Hepatocyte (in vitro differentiated cells): ENCODE data around the gene ITGBL1. TPM values are rescaled to one million over a fixed set of nuclear protein-coding genes. Genes with fewer than 3 reads are reported as not detected.

Experiments
- DNase-seq: peaks from one replicate; pipeline ENCODE4 v3.0.0-alpha.2; 2016; ENCODE audit warnings: low spot score
- H2AFZ ChIP-seq: fragments of 200-600 bp; sonication (generic); 2 replicates; pipeline ENCODE4 v1.6.0; 2016; ENCODE audit warnings: antibody characterized with exemption, mild to moderate bottlenecking
- H3K27ac ChIP-seq: fragments of 200-600 bp; sonication (generic); 2 replicates; pipeline ENCODE4 v1.5.1; 2016; ENCODE audit warnings: mild to moderate bottlenecking
- H3K27me3 ChIP-seq: fragments of 200-600 bp; sonication (generic); 2 replicates; pipeline ENCODE4 v1.6.1; 2016
- H3K36me3 ChIP-seq: fragments of 200-600 bp; sonication (generic); replicated peaks from 2 replicates; pipeline ENCODE4 v1.5.1; 2016; ENCODE audit warnings: low read depth; ENCODE audit not compliant: insufficient read depth
- H3K4me1 ChIP-seq: fragments of 200-600 bp; sonication (generic); 2 replicates; pipeline ENCODE4 v1.5.1; 2016; ENCODE audit warnings: mild to moderate bottlenecking, moderate library complexity; ENCODE audit not compliant: insufficient read depth
- H3K4me2 ChIP-seq: fragments of 200-600 bp; sonication (generic); 2 replicates; pipeline ENCODE4 v1.6.0; 2016
- H3K4me3 ChIP-seq: fragments of 200-600 bp; sonication (generic); 2 replicates; pipeline ENCODE4 v1.5.1; 2016; ENCODE audit warnings: mild to moderate bottlenecking
- H3K79me2 ChIP-seq: fragments of 200-600 bp; sonication (generic); 2 replicates; pipeline ENCODE4 v1.6.0; 2017; ENCODE audit warnings: mild to moderate bottlenecking
- H3K9me2 ChIP-seq: fragments of 200-600 bp; sonication (generic); replicated peaks from 2 replicates; pipeline ENCODE4 v1.6.0; 2017; ENCODE audit warnings: mild to moderate bottlenecking; ENCODE audit not compliant: insufficient read depth
- H3K9me3 ChIP-seq: fragments of 200-600 bp; sonication (generic); 2 replicates; pipeline ENCODE4 v1.5.1; 2016; ENCODE audit warnings: low read depth, mild to moderate bottlenecking
- H4K20me1 ChIP-seq: fragments of 200-600 bp; sonication (generic); 2 replicates; pipeline ENCODE4 v1.6.0; 2016; ENCODE audit warnings: mild to moderate bottlenecking; ENCODE audit not compliant: insufficient read depth, poor library complexity, severe bottlenecking
- CTCF ChIP-seq: fragments of 200-600 bp; sonication (generic); IDR thresholded peaks from 2 replicates; pipeline ENCODE4 v1.5.1; 2016; ENCODE audit warnings: antibody characterized with exemption, mild to moderate bottlenecking; ENCODE audit not compliant: poor library complexity
- EZH2 ChIP-seq: fragments of 200-600 bp; sonication (generic); IDR thresholded peaks from 2 replicates; pipeline ENCODE4 v1.6.1; 2016; ENCODE audit warnings: antibody characterized with exemption, mild to moderate bottlenecking, borderline replicate concordance
- EZH2phosphoT487 ChIP-seq: fragments of 200-600 bp; sonication (generic); IDR thresholded peaks from one replicate; pipeline ENCODE4 v1.6.1; 2018; ENCODE audit warnings: antibody characterized with exemption, mild to moderate bottlenecking, low read depth, moderate library complexity; ENCODE audit not compliant: unreplicated experiment, severe bottlenecking
- WGBS: methylation state at CpG from one replicate; pipeline ENCODE4 v1.1.6; 2016; ENCODE audit warnings: low lambda C conversion rate; ENCODE audit errors: missing lambda C conversion rate; 5-methylcytosine and 5-hydroxymethylcytosine counted together
- polyA plus RNA-seq: library from polyadenylated mRNA; unstranded; fragments of >200 nt; fragmentation: Nextera tagmentation; extraction: Ambion mirVana; gene quantifications from 2 replicates; pipeline ENCODE4 v1.2.1, GENCODE V29; 2016
- total RNA-seq: library from RNA; depleted of rRNA; stranded (reverse); fragments of >200 nt; gene quantifications from 2 replicates; pipeline ENCODE4 v1.2.3, GENCODE V29; 2014

The ITGBL1 gene
- total and polyA plus RNA-seq, 2 experiments from 2014 or later, result 0.33 TPM; not detected in 1

DNA sequence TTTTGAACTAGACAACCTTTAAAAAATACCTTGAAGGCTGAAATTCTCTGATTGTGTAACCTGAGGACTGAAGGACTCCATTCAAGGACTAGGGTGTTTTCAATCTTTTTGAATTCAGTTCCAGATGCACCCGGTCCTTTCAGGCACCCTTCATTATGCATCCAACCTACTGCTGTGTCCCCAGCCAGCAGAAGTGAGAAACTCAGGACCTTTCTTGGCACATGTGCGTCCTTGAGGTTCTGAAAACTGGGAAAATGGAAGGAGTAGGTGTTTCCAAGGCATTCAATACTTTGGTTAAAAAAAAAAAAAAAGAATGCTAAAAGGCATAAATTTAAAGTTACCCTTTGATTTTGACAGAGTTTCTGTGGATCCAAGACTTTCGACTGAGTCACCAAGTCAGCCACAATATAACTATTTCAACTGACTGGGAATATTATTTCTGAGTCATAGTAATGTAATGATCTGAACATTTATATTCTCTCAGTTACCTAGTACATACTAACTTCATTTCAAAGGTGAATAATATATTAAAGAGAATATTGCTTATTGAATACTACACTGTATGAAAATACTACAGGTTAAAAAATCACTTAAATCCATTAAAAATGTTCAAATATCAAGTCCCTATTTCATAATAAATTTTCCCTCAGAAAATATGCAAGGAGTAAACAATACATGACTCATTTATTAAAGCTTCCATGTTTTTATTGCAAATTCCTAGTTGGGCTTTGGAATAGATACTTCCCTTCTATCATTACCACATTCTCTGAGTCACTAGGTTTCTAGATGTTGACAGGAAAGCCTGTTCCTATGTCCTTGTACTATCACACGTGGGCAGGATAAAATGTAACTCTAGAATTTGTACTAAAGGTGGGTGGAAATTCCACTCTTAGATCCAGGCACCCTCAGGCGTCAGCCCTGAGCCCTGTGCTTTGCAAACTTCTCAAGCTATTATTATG lies 2.4 kb upstream of the ITGBL1 start:
- 65% methylated on average over 5 of the region's 5 CpGs for WGBS
- no peak for DNase-seq
- H3K4me1 ChIP-seq, result no peaks in the 10 kb centered on the region
- TF ChIP-seq CTCF, result no peak
- H4K20me1 ChIP-seq, result no peaks in the 10 kb centered on the region
- H3K4me3 ChIP-seq, result no peak overlapping the region
- H3K27ac ChIP-seq, result no peak overlapping the region
- H2AFZ ChIP-seq, result no peak overlapping the region
- H3K4me2 ChIP-seq, result no peak overlapping the region
- H3K79me2 ChIP-seq, result no peaks in the 10 kb centered on the region
- no peaks in the 10 kb centered on the region for H3K9me2 ChIP-seq
- H3K9me3 ChIP-seq, result no peaks in the 10 kb centered on the region
- H3K36me3 ChIP-seq, result no peaks in the 10 kb centered on the region
- no peaks in the 10 kb centered on the region for H3K27me3 ChIP-seq

DNA sequence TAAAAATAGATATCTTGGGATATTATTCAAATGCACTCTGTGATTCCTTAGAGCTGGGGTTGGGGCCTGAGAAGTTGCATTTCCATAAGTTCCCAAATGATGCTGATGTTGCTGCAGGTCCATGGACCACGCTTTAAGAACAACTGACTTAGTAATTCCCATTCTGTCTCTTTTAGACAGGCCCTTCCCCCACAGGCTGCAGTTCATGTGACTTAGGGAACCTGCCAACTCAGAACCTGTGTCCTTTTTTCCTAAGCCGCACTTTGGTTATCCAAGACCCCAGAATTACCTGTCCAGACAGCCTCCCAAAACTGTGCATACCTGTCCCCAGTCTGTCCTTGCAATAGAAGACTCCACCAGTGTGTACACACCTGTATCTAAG lies 1.7 kb upstream of the ITGBL1 start:
- no peak overlapping the region for H3K4me2 ChIP-seq
- H3K79me2 ChIP-seq, result no peaks in the 10 kb centered on the region

DNA sequence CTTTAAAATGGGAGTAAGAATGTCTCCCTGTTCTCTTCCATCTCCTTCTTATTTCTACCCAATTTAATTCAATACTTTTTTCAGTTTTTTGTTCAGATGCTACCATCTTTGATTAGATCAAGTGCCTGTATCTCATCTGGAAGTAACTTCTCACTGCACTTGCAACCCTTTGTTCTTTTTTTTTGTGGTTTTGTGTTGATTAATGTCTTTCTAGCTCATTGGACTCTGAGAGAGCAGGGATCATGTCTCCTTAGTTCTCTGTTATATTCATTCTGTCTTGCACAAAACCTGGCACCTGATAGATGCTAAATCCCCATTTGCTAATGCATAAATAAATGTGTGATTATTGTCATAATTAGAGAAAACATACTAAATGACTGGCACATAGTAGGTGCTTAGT lies 834 bp upstream of the ITGBL1 start:
- TF ChIP-seq EZH2, result no peak
- no peak for TF ChIP-seq EZH2phosphoT487
- no peaks in the 10 kb centered on the region for H3K36me3 ChIP-seq
- H3K27me3 ChIP-seq, result no peaks in the 10 kb centered on the region
- no peak overlapping the region for H3K4me2 ChIP-seq
- H3K9me3 ChIP-seq, result no peaks in the 10 kb centered on the region
- H3K79me2 ChIP-seq, result no peaks in the 10 kb centered on the region
- no peak for DNase-seq
- no peak overlapping the region for H3K27ac ChIP-seq
- peaks cover 3% of the 10 kb centered on the region for H3K4me1 ChIP-seq
- no peak overlapping the region for H3K4me3 ChIP-seq
- H4K20me1 ChIP-seq, result no peaks in the 10 kb centered on the region
- no peaks in the 10 kb centered on the region for H3K9me2 ChIP-seq
- no peak overlapping the region for H2AFZ ChIP-seq

More for the DNA sequence above, 1.7 kb upstream of the ITGBL1 start:
- H2AFZ ChIP-seq, result no peak overlapping the region
- H3K4me3 ChIP-seq, result no peak overlapping the region
- 86% methylated on average over 2 of the region's 2 CpGs for WGBS
- H3K9me2 ChIP-seq, result no peaks in the 10 kb centered on the region
- H3K4me1 ChIP-seq, result no peaks in the 10 kb centered on the region
- H3K36me3 ChIP-seq, result no peaks in the 10 kb centered on the region
- TF ChIP-seq EZH2phosphoT487, result no peak
- TF ChIP-seq EZH2, result no peak
- no peak for TF ChIP-seq CTCF
- H3K27me3 ChIP-seq, result no peaks in the 10 kb centered on the region
- no peak for DNase-seq
- no peaks in the 10 kb centered on the region for H4K20me1 ChIP-seq
- no peak overlapping the region for H3K27ac ChIP-seq
- H3K9me3 ChIP-seq, result no peaks in the 10 kb centered on the region

- no peak overlapping the region for H3K4me2 ChIP-seq
- no peak overlapping the region for H3K27ac ChIP-seq
- H3K9me2 ChIP-seq, result no peaks in the 10 kb centered on the region
- H3K36me3 ChIP-seq, result no peaks in the 10 kb centered on the region
- no peak for TF ChIP-seq EZH2
- no peak for TF ChIP-seq EZH2phosphoT487
- no peak for TF ChIP-seq CTCF
- no peaks in the 10 kb centered on the region for H4K20me1 ChIP-seq
- H3K27me3 ChIP-seq, result no peaks in the 10 kb centered on the region
- H3K4me1 ChIP-seq, result peaks cover 3% of the 10 kb centered on the region
- H3K79me2 ChIP-seq, result no peaks in the 10 kb centered on the region
- no peak overlapping the region for H2AFZ ChIP-seq
- H3K9me3 ChIP-seq, result no peaks in the 10 kb centered on the region
- no peak overlapping the region for H3K4me3 ChIP-seq
- WGBS, result 96% methylated on average over 31 of the region's 41 CpGs
- DNase-seq, result no peak
These were observed 1.3 kb downstream of the ITGBL1 start for GRCh38 chr13:101453784-101454201.
